HL-60 (cell line): Measurements from ENCODE around the gene AFAP1L2.

Experiments used
- DNase-seq, 2 experiments: peaks; one replicate each; pipeline ENCODE4 v3.0.0-alpha.2; 2010 to 2020; ENCODE audit warnings: low read depth in 1 of 2, low spot score in 1 of 2
- H3K27ac ChIP-seq: fragments of 250-450 bp; sonication (Bioruptor Pico); replicated peaks from 2 replicates; pipeline ENCODE4 v1.5.1; 2020; ENCODE audit warnings: mild to moderate bottlenecking, moderate library complexity
- H3K27me3 ChIP-seq: fragments of 250-450 bp; sonication (Bioruptor Pico); 2 replicates; pipeline ENCODE4 v1.5.1; 2021; ENCODE audit warnings: mild to moderate bottlenecking, moderate library complexity; ENCODE audit not compliant: insufficient read depth, poor library complexity, severe bottlenecking
- H3K4me3 ChIP-seq: replicated peaks from 2 replicates; pipeline ENCODE4 v1.5.1; 2011; ENCODE audit warnings: mild to moderate bottlenecking, control low read depth, low read length; ENCODE audit not compliant: insufficient read depth
- GABPA ChIP-seq: IDR thresholded peaks from 2 replicates; pipeline ENCODE4 v1.6.1; 2012; ENCODE audit warnings: low read depth
- POLR2AphosphoS5 ChIP-seq: IDR thresholded peaks from 2 replicates; pipeline ENCODE4 v1.6.1; 2012; ENCODE audit warnings: low read depth
- SPI1 ChIP-seq: IDR thresholded peaks from 2 replicates; pipeline ENCODE4 v1.6.1; 2012; ENCODE audit warnings: low read depth, mild to moderate bottlenecking, borderline replicate concordance
- TF ChIP-seq, protein P1 (sequence below): IDR thresholded peaks from one replicate; pipeline ENCODE4 v1.5.1; 2011; ENCODE audit warnings: low read length, control low read depth, inconsistent platforms; ENCODE audit not compliant: insufficient read depth
- TF ChIP-seq, protein P2 (sequence below): IDR thresholded peaks from 2 replicates; pipeline ENCODE4 v1.6.1; 2012; ENCODE audit warnings: low read depth; ENCODE audit not compliant: insufficient replicate concordance

The AFAP1L2 gene

DNA sequence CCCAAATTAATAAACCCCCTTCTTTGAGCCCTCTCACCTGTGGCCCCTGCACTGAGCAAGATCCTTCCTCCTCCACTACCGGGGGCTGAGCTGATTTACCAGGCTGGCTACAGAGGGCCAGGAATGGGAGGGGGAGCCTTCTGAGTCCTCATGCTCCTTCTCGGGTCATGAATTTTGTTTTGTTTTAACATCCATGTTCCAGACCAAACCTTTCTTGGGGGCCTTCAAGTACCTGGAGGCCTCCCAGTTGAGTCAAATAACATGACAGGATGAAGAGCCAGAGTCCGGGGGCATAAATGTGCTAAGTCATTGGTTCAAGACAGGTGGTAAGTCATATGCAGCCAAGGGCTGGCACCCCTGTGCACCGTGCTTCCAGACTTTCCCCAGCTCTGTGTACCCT is 39.6 kb downstream of the AFAP1L2 start:
- H3K27ac ChIP-seq, result no peak overlapping the region
- no peaks in the 10 kb centered on the region for H3K27me3 ChIP-seq
- TF ChIP-seq, protein P1, sequence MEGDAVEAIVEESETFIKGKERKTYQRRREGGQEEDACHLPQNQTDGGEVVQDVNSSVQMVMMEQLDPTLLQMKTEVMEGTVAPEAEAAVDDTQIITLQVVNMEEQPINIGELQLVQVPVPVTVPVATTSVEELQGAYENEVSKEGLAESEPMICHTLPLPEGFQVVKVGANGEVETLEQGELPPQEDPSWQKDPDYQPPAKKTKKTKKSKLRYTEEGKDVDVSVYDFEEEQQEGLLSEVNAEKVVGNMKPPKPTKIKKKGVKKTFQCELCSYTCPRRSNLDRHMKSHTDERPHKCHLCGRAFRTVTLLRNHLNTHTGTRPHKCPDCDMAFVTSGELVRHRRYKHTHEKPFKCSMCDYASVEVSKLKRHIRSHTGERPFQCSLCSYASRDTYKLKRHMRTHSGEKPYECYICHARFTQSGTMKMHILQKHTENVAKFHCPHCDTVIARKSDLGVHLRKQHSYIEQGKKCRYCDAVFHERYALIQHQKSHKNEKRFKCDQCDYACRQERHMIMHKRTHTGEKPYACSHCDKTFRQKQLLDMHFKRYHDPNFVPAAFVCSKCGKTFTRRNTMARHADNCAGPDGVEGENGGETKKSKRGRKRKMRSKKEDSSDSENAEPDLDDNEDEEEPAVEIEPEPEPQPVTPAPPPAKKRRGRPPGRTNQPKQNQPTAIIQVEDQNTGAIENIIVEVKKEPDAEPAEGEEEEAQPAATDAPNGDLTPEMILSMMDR, result no peak
- TF ChIP-seq POLR2AphosphoS5, result no peak
- TF ChIP-seq, protein P2, sequence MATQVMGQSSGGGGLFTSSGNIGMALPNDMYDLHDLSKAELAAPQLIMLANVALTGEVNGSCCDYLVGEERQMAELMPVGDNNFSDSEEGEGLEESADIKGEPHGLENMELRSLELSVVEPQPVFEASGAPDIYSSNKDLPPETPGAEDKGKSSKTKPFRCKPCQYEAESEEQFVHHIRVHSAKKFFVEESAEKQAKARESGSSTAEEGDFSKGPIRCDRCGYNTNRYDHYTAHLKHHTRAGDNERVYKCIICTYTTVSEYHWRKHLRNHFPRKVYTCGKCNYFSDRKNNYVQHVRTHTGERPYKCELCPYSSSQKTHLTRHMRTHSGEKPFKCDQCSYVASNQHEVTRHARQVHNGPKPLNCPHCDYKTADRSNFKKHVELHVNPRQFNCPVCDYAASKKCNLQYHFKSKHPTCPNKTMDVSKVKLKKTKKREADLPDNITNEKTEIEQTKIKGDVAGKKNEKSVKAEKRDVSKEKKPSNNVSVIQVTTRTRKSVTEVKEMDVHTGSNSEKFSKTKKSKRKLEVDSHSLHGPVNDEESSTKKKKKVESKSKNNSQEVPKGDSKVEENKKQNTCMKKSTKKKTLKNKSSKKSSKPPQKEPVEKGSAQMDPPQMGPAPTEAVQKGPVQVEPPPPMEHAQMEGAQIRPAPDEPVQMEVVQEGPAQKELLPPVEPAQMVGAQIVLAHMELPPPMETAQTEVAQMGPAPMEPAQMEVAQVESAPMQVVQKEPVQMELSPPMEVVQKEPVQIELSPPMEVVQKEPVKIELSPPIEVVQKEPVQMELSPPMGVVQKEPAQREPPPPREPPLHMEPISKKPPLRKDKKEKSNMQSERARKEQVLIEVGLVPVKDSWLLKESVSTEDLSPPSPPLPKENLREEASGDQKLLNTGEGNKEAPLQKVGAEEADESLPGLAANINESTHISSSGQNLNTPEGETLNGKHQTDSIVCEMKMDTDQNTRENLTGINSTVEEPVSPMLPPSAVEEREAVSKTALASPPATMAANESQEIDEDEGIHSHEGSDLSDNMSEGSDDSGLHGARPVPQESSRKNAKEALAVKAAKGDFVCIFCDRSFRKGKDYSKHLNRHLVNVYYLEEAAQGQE, result no peak
- no peak for TF ChIP-seq SPI1
- TF ChIP-seq GABPA, result no peak
- no peak overlapping the region for H3K4me3 ChIP-seq
- no peak for DNase-seq

DNA sequence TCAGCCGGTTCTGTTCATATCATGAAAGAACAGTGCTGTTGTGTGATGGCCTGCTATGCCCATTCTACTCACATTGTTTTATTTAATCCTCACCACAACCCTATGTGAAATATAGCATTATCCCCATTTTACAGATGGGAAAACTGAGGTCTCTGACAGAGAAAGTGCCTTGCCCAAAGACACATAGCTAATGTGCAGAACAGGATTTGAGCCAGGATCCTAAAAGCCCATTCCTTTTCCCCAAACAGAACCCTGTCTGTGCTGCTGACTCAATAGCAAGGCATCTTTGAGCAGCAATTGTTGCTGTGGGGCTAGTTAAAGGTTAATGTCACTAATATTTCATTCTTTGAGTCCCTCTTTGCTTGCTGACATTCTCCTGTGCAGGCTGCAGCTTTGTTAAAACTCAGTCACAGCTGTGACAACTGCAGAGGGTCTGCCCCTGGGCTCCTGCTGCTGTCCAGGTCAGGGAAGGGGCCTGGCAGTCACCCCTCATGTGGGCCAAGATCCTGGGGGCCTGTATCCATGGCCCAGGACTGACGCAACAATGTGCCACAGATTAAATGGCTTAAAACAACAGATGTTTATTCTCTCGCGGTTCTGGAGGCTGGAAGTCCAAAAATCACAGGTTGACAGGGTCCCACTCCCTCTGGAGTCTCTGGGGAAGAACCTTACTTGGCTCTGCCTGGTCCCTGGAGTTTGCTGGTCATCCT is 40.4 kb downstream of the AFAP1L2 start:
- Histone ChIP-seq H3K4me3 (no peak overlapping the region), H3K27ac (no peak overlapping the region), H3K27me3 (no peaks in the 10 kb centered on the region)
- DNase-seq, result no peak
- TF ChIP-seq, protein P2, result no peak
- no peak for TF ChIP-seq POLR2AphosphoS5

DNA sequence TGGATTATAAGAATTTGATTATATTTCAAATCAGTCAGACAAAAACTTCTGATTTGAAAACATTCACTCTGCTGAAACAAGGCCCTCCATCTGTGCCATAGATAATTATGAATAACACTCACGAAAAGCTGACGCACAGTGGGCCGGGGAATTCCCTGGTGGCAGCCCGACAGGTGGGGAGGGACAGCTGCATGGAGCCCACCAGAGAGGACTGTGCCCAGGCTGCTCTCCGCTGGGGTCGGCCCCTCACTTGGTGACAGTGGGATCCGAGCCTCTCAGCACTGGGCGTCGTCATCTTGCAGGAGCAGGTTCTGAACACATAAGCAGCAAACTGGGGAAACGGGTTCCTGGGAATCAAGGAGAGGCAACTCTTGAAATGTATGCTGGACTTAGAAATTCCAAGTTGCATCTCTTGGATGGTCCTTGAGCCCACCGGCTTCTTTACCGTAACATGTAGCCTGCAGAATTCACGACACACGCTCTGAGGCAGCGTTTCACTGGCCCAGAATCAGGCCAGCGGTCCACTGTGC is 41.4 kb downstream of the AFAP1L2 start:
- TF ChIP-seq POLR2AphosphoS5 (no peak), GABPA (no peak), SPI1 (no peak)
- TF ChIP-seq, protein P1, result no peak
- TF ChIP-seq, protein P2, result no peak
- no peak for DNase-seq
- H3K4me3 ChIP-seq, result no peak overlapping the region
- H3K27me3 ChIP-seq, result peaks cover under 1% of the 10 kb centered on the region
- H3K27ac ChIP-seq, result no peak overlapping the region
